Fibroblast of the aortic adventitia (primary cell): Measurements from ENCODE around the gene CEP170B. TPM values are rescaled to one million over a fixed set of nuclear protein-coding genes. Genes with fewer than 3 reads are reported as not detected.
"Not testable (repeated sequence)": the region's sequence is repeated elsewhere in the genome, so short reads cannot be mapped to it uniquely, and the experiment has no call there.

Experiments
- DNase-seq: peaks from one replicate; pipeline ENCODE4 v3.0.0-alpha.2; 2010; ENCODE audit warnings: low read depth
- H3K4me3 ChIP-seq: 2 replicates; pipeline ENCODE4 v1.5.1; 2011; ENCODE audit warnings: low read depth, mild to moderate bottlenecking, control low read depth, low read length, moderate library complexity
- total RNA-seq: library from RNA; depleted of rRNA; stranded (reverse); fragments of >200 nt; gene quantifications from 2 replicates; pipeline ENCODE4 v1.2.3, GENCODE V29; 2012; ENCODE audit warnings: low replicate concordance
- TF ChIP-seq, protein P1 (sequence below): IDR thresholded peaks from 2 replicates; pipeline ENCODE4 v1.5.1; 2011; ENCODE audit warnings: mild to moderate bottlenecking, low read length, control low read depth, inconsistent platforms; ENCODE audit not compliant: insufficient read depth

CEP170B gene
- total RNA-seq, 1 donor, result 18.2 TPM

DNA sequence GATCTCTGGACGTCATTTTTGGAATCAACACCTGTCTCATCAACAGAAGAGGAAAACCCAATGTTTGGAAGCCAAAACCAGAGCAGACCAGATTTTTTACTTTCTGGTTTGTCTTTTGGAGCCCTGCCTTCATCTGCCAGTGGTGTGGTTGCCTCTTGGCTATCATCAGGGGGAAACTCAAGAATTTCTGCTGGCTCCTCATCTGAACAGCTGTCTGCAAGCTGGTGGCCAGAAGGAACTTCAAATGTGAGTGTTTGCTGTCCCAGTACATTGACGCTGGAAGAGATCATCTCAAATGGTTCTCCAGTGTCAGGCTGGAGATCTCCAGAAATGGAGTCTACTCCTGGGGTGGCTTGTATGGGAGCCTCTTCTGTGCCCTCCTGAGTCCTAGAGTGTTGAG, 73.4 kb downstream of the CEP170B start:
- TF ChIP-seq, protein P1, sequence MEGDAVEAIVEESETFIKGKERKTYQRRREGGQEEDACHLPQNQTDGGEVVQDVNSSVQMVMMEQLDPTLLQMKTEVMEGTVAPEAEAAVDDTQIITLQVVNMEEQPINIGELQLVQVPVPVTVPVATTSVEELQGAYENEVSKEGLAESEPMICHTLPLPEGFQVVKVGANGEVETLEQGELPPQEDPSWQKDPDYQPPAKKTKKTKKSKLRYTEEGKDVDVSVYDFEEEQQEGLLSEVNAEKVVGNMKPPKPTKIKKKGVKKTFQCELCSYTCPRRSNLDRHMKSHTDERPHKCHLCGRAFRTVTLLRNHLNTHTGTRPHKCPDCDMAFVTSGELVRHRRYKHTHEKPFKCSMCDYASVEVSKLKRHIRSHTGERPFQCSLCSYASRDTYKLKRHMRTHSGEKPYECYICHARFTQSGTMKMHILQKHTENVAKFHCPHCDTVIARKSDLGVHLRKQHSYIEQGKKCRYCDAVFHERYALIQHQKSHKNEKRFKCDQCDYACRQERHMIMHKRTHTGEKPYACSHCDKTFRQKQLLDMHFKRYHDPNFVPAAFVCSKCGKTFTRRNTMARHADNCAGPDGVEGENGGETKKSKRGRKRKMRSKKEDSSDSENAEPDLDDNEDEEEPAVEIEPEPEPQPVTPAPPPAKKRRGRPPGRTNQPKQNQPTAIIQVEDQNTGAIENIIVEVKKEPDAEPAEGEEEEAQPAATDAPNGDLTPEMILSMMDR, result no peak
- no peak overlapping the region for H3K4me3 ChIP-seq
- no peak for DNase-seq

DNA sequence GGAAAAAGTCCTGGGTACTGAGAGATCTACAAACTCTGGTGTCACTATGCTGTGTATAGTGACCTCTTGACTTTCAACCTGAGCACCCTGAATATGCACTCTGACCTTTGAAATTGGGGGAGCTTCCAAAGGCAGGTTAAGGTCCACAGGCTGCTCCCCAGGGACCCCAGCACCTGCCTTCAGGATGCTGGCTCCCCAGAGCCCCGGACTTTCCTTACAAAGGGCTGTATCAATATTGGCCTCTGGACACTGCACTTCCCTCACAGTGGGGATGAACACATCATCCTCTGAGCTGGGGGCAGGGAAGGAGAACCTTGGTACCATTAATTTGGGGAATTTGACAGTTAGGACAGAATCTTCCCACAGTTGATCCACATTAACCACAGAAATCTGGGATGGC, 73.9 kb downstream of the CEP170B start:
- no peak for DNase-seq
- TF ChIP-seq, protein P1, result no peak
- no peak overlapping the region for H3K4me3 ChIP-seq

DNA sequence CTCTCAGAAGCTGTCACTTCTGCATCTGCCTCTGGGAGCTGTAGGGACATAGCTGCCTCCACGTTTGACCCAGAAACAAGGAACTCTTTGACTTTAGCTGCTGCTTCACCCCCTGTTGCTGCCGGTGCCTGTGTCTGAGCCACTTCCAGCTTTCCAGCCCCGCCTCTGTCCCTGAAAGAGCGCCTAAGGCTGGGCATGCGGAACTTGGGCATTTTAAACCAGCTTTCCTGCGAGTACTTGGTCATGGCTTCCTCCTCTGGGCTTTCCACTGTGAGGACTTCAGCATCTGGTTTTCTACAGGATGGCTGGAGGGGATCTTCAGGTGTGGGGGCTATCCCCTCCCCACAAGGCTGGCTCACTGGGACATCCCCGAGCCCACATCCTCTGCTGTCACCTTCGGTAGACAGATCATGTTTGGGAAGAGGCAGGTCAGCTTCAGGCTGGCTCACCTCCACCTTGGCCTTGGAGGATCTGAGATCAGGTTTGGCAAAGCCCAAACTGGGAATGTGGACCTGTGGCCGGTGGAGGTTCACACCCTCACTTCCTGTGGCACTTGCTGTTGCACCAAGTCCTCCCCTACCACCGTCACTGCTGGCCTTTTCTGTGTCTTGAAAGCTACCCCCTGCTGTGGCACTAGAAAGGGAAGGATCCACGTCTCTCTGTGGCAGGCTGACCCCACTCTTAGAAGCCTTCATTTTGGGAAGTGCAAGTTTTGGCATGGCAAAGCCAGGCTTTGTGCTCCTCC, 74.8 kb downstream of the CEP170B start:
- H3K4me3 ChIP-seq, result no peak overlapping the region
- no peak for DNase-seq
- TF ChIP-seq, protein P1, result no peak

DNA sequence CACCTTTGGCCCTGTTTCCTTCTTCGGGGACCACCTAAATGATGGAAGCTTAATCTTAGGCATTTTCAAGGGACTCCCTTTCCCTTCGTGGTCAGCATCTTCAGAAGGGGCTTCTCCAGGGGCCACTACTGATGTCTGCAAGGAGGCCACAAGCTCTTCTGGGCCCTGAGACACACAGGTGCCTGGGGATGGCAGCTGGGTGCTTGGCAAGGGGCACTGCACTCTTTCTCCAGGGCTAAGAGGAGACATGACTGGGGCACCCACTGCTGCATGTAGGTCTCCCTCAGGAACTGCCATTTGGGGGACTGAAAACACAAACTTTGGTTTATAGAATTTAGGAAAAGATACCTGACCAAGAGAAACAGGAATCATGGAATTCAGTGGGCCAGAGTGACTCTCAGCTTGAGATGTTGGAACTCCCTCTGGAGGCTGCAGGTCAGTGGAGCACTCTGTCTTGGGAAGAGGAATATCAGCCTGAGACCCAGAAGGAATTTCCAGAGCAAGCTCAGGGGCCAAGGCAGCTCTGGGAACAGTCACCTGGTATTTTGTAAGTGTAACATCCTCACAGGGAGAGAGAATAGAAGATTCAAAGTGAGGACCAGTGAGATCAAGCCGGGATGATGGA, 75.6 kb downstream of the CEP170B start:
- DNase-seq, result no peak
- TF ChIP-seq, protein P1, result no peak
- no peak overlapping the region for H3K4me3 ChIP-seq

DNA sequence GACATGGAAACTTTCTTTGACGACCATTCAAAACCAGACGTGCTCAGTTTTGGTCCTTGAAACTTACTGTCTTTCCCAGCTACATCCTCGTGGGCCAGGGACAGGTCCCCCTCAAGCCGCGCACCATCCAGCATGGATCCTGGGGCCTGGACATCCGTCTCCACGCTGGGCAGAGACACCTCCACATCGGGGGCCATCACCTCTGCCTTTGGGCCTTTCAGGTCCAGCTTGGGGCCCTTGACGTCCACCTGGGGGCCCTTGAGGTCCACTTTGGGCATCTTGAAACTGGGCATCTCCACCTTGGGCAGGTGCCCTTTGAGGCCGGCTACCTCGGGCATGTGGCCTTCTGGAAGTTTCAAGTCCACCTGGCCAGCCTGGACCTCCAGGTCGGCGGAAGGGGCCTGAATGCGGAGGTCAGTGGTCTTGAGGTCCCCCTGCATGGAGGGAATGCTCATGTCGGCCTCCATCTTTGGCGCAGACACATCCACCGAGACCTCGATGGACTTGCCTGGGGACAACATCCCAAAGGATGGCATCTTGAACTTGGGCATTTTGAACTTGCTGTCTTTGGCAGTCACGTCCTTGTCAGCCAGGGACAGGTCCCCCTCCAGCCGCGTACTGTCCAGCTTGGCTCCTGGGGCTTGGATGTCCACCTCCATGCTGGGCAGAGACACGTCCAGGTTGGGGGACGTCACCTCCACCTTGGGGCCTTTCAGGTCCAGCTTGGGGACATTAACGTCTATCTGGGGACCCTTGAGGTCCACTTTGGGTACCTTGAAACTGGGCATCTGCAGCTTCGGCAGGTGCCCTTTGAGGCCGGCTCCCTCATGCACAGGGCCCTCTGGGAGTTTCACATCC, 76.7 kb downstream of the CEP170B start:
- TF ChIP-seq, protein P1, result no peak
- no peak overlapping the region for H3K4me3 ChIP-seq
- DNase-seq, result no peak

DNA sequence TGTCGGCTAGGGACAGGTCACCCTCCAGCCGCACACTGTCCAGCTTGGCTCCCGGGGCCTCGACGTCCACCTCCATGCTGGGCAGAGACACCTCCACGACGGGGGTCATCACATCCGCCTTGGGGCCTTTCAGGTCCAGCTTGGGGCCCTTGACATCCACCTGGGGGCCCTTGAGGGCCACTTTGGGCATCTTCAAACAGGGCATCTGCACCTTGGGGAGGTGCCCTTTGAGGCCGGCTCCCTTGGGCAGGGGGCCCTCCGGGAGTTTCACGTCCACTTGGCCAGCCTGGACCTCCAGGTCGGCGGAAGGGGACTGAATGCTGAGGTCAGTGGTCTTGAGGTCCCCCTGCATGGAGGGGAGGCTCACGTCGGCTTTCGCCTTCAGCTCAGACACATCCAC, 77.5 kb downstream of the CEP170B start:
- TF ChIP-seq, protein P1, result no peak
- H3K4me3 ChIP-seq, result no peak overlapping the region
- DNase-seq, result no peak

DNA sequence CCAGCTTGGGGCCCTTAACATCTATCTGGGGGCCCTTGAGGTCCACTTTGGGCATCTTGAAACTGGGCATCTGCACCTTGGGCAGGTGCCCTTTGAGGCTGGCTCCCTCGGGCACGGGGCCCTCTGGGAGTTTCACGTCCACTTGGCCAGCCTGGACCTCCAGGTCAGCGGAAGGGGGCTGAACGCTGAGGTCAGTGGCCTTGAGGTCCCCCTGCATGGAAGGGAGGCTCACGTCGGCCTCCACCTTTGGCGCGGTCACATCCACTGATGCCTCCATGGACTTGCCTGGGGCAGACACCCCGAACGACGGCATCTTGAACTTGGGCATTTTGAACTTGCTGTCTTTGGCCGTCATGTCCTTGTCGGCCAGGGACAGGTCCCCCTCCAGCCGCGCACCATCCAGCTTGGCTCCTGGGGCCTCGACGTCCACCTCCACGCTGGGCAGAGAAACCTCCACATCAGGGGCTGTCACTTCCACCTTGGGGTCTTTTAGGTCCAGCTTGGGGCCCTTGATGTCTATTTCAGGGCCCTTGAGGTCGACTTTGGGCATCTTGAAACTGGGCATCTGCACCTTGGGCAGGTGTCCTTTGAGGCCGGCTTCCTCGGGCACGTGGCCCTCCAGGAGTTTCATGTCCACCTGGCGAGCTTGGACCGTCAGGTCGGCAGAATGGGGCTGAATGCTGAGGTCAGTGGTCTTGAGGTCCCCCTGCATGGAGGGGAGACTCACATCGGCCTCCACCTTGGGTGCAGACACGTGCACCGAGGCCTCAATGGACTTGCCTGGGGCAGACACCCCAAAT, 78.3 kb downstream of the CEP170B start:
- DNase-seq, H3K4me3 ChIP-seq: not testable (repeated sequence)

DNA sequence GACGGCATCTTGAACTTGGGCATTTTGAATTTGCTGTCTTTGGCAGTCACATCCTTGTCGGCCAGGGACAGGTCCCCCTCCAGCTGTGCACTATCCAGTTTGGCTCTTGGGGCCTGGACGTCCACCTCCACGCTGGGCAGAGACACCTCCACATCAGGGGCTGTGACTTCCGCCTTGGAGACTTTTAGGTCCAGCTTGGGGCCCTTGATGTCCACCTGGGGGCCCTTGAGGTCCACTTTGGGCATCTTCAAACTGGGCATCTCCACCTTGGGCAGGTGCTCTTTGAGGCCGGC, 78.9 kb downstream of the CEP170B start:
- H3K4me3 ChIP-seq, DNase-seq: not testable (repeated sequence)

DNA sequence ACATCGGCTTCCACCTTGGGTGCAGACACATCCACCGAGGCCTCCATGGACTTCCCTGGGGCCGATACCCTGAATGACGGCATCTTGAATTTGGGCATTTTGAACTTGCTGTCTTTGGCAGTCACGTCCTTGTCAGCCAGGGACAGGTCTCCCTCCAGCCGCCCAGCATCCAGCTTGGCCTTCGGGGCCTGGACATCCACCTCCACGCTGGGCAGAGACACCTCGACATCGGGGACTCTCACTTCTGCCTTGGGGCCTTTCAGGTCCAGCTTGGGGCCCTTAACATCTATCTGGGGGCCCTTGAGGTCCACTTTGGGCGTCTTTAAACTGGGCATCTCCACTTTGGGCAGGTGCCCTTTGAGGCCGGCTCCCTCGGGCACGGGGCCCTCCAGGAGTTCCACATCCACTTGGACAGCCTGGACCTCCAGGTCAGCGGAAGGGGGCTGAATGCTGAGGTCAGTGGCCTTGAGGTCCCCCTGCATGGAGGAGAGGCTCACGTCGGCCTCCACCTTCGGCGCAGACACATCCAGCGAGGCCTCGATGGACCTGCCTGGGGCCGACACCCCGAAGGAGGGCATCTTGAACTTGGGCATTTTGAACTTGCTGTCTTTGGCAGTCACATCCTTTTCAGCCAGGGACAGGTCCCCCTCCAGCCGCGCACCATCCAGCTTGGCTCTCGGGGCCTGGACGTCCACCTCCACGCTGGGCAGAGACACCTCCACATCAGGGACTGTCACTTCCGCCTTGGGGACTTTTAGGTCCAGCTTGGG, 79.6 kb downstream of the CEP170B start:
- DNase-seq, H3K4me3 ChIP-seq: not testable (repeated sequence)
